AML-193 (cell line): ENCODE measurements around the gene ZNF548.
"Not testable (repeated sequence)": the region's sequence is repeated elsewhere in the genome, so short reads cannot be mapped to it uniquely, and the experiment has no call there.

Experiments
- DNase-seq, 2 experiments: peaks; one replicate each; lab custom pipeline; 2025; lab: John Stamatoyannopoulos, UW

Gene ZNF548

GRCh38 chr19:57389730-57390598, at the start of gene ZNF548:
ZNF548 (plus strand) TSS chr19:57389854; CDS start chr19:57390100, 246 bp downstream.
- peak; percentile 92 to 94 for DNase-seq

GRCh38 chr19:57342582-57342981, 47.1 kb upstream of the ZNF548 start:
- DNase-seq, result no peak

DNA sequence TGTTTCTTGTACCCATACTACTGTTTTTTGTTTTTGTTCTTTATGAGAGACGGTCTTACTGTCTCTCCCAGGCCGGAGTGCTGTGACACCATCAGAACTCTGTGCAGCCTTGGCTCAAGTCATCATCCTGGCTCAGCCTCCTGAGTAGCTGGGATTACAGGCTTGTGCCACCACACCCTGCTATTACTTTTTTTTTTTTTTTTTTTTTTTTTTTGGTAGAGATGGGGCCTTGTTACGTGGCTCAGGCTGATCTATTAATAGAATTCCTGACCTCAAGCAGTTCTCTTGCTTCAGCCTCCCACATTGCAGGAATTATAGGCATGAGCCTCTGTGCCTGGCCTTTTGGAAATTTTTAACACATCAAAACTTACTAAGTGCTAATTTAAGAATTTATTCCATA, 41.5 kb upstream of the ZNF548 start:
- no peak for DNase-seq

- DNase-seq, result peak; percentile 89 to 90
These were observed 38.5 kb upstream of the ZNF548 start, which contains the start of gene ZNF304 for GRCh38 chr19:57350877-57351805. ZNF304 (plus strand) TSS chr19:57351271; CDS start chr19:57351665, 394 bp downstream.

DNA sequence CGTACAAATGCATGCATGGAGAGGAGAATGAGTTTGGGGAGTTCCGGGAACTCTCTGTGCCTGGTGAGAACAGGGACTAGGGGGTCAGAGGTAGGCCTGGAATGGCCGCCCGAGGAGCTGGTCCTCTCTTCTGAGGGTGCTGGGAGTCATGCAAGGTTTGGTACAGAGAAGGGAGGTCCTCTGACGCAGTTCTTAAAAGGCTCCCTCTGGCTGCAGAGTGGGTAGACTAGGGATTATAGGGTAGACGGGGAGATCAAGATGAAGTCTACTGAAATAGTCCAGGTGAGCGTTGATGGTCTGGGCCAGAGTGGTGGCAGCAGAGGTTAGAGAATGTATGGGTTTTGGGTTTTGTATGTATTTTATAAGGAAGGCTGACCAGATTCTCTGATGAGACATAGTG, 37.8 kb upstream of the ZNF548 start:
- DNase-seq, result no peak

- no peak for DNase-seq
These were observed 33.7 kb upstream of the ZNF548 start for GRCh38 chr19:57355916-57356315.

DNA sequence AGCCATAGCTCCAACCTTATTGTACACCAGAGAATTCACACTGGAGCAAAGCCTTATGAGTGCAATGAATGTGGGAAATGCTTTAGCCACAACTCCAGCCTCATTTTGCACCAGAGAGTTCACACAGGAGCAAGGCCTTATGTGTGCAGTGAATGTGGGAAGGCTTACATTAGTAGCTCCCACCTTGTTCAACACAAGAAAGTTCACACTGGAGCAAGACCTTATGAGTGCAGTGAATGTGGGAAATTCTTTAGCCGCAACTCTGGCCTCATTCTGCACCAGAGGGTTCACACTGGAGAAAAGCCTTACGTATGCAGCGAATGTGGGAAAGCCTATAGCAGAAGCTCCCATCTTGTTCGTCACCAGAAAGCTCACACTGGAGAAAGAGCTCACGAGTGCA, 32.2 kb upstream of the ZNF548 start:
- DNase-seq, result no peak

DNA sequence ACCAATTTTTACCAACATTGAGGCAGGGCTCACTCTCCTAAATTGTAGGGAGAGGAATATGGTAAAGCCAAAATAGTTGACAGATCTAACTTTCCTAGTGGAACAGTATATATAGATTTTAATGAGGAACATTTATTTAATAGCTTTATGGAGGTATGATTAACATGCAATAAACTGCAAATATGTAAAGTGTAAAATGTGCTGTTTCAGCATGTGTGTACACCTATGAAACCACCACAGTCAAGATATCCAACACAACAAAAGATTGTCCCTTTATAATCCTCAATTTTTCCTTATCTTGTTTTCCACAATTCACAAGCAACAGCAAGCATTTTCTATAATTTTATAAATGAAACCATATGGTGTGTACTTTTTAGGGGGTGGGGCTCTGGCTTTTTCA, 30.4 kb upstream of the ZNF548 start:
- no peak for DNase-seq

DNA sequence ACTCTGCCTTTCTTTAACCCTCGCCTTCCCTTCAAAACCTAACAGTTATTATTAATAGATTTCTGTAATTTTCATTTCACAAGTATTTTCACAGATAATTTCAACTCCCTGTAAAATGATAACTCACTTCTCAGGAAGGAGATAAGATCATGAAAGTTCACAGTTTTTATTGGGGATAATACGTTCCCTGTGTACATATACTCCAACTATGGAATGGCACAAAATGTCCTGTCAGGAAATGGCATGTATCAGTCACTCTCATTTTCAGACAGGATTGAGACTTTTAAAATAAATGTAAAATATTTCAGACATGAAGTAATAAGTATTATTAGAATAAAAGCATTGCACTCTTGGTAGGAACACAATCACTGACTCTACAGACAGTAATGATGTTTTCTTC, 27.2 kb upstream of the ZNF548 start:
- no peak for DNase-seq

DNA sequence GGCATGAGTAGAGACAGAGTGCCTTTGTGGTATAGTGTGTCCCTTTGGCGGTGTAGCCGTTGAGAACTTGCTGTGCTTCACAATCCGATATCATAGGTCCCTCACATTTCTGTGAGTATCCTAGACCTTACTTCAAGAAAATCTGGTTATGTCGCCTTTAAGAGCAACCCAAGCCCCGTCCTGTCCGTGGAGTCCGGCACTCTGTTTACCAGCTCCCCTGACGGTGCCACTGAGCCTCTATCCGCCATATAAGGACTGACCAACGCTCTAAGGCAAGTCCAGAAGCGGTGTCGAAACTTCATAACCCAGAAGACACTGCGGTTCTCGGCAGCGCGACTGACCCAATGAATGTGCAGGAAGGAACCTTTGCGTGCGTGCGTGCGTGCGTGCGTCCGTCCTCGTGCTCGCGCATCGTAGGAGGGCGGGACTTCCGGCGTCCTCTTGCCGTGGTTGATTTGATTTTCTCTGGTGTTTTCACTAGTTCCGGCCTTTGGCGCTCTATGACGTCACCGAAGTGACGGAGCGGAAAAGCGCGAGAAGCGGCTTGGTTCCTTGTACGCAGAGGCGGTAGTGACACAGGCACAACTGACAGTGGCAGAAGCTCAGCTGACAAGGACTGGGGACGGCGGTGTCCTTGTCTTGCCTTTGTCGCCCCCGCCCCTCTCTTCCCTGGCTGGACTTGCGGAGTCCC, 26.5 kb upstream of the ZNF548 start, which contains the start of the genes TRAPPC2B and ZNF547:
Gene TRAPPC2B (plus strand): TSS at position 555 of the 691 bp plus-strand sequence. CDS start 1,283 bp downstream, outside the sequence.
Gene ZNF547 (plus strand): TSS at position 555 of the 691 bp plus-strand sequence. CDS start 5,005 bp downstream, outside the sequence.
- peak; percentile 93 to 96 for DNase-seq

- no peak for DNase-seq
These were observed 25.9 kb upstream of the ZNF548 start for GRCh38 chr19:57363688-57364181.

- DNase-seq, result no peak
These were observed 22.9 kb upstream of the ZNF548 start for GRCh38 chr19:57366776-57367175.

- DNase-seq, result no peak
These were observed 15.5 kb upstream of the ZNF548 start for GRCh38 chr19:57374179-57374578.

- DNase-seq, result not testable (repeated sequence)
These were observed 15.0 kb upstream of the ZNF548 start for GRCh38 chr19:57374647-57375046.

DNA sequence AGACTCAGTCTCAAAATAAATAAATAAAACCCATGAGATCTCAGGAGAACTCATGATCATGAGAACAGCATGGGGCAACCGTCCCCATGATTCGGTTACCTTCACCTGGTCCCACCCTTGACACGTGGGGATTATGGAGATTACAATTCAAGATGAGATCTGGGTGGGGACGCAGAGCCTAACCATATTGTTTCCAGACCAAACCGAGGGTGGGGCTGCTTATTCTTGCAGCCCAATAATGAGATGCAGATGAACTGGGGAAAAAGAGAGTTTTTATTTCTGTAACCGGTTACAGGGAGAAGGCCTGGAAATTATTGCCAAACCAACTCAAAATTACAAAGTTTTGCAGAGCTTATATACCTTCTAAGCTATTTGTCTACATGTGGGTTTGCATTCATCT, 13.5 kb upstream of the ZNF548 start:
- no peak for DNase-seq

DNA sequence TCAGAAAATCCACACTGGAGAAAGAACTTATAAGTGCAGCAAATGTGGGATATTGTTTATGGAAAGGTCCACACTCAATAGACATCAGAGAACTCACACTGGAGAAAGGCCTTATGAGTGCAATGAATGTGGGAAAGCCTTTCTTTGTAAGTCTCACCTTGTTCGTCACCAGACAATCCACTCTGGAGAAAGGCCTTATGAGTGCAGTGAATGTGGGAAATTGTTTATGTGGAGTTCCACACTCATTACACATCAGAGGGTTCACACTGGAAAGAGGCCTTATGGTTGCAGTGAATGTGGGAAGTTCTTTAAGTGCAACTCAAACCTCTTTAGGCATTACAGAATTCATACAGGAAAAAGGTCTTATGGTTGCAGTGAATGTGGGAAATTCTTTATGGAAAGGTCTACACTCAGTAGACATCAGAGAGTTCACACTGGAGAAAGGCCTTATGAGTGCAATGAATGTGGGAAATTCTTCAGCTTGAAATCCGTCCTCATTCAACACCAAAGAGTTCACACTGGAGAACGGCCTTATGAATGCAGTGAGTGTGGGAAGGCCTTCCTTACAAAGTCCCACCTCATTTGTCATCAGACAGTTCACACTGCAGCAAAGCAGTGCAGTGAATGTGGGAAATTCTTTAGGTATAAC, 12.0 kb upstream of the ZNF548 start:
- DNase-seq, result no peak

DNA sequence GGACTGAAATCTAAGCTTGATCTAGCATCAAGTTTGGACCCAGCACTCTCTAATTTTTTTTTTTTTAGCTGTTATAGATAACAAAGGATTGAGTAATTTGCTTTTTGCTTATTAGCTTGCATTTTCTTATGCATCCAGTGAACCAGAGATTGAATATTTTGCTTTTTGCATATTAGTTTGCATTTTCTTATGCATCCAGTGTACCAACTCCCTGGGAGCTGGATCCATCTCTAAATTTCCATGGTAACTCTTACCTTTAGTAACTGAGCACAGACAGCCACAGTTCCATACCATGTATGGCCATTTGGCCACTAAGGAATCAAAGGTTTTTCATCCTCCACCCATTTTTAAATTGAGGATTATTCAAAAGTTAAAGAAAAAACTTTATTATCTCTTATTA, 8.7 kb upstream of the ZNF548 start:
- DNase-seq, result no peak

DNA sequence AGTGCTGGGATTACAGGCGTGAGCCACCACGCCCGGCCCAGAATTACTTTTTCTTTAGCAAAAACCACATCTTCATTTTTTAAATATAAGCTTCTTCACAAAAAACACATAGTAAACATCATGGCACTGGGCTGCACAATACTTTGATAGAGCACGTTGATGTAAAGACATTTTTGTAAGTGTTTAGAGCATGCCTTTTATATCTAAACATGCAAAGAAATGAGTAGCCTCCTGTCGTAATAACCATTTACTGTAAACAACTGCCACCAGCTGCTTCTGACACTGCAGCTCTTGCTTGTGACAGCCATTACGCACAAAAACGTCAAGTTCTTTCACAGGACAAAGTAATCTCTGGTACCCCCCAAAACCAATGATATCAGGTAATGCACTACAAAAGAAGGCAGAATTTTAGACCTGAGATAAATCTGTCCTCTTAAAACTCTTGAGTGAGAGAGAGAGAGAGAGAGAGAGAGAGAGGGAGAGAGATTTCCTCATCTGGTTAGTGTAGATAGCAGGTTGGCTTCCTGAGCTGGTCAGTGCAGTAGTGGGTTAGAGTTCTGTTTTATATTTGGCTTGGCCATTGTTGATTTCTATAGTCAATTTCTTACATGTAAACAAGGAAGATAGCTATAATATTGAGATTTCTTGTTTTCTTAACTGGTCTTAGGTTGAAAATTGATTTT, 6.7 kb upstream of the ZNF548 start:
- no peak for DNase-seq

GRCh38 chr19:57389194-57389729, 392 bp upstream of the ZNF548 start:
- no peak for DNase-seq

- DNase-seq, result no peak
These were observed 6.1 kb downstream of the ZNF548 start for GRCh38 chr19:57395710-57396109.
